Measurements from ENCODE around the gene LMBRD2. TPM values are rescaled to one million over a fixed set of nuclear protein-coding genes. Genes with fewer than 3 reads are reported as not detected.
A peak's percentile ranks its signal among the peaks of the same experiment; 100 is the strongest.

LMBRD2 gene
- total RNA-seq, 2 experiments from 2014 or later = 4.1 to 4.2 TPM

DNA sequence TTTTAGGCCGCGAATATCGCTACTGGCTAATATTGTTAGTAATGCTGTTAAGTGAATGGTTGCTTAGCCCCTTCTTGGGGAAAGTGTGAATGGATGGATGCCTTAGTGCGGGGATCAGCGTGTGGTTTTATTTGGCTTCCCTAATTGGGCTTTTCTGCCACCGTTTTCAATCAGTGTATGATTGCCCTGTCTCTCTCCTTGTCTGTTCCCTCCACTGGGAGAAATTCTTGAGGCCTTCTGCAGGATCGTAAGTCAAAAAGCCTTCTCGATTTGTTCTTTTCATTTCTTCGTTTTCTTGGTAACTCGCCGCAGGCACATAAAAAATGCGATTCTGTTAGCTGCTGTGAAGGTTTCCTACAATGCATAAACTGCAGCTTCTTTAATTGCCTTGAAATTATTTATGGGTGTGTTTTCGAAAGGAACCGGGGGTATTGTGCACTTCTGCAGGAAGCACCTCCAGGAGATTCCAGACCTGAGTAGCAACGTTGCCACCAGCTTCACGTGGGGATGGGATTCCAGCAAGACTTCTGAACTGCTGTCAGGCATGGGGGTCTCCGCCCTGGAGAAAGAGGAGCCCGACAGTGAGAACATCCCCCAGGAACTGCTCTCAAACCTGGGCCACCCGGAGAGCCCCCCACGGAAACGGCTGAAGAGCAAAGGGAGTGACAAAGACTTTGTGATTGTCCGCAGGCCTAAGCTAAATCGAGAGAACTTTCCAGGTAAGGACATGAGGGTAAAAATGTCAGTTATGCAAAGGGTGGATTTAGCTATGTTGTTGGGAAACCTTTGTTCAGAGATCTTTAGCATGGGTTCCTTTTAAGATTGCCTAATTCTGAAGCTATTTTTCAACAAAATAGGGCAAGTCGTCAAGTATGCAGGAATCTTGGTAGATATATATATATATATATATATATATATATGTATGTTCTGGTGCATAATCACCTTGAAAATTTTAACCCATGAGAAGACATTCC is 924 bp upstream of the LMBRD2 start:
- H3K9me3 Mint-ChIP-seq = no peaks in the 10 kb centered on the region
- H3K36me3 Mint-ChIP-seq (ENCODE audit: low read depth) = peaks cover 58% of the 10 kb centered on the region
- CTCF ChIA-PET = interaction anchor here (0.6 to 3.8 kb wide), 5 partner anchors 13 to 1227 kb away, joined by 3 to 23 read pairs (median 4); partner anchors contain the start of genes NADK2 and WDR70
- H3K4me3 Mint-ChIP-seq = peak overlapping the region; percentile 95
- peaks cover 30% of the 10 kb centered on the region for H3K4me1 ChIP-seq (ENCODE audit: insufficient read depth, low read length)
- H3K27ac ChIP-seq (ENCODE audit: low read depth in 1 of 2, low read length in 2 of 2) = peak overlapping the region in 1 of 2 donors; percentile 36
- H3K27me3 Mint-ChIP-seq = no peaks in the 10 kb centered on the region
- peaks cover 14% of the 10 kb centered on the region for H3K36me3 ChIP-seq (ENCODE audit: insufficient read depth, low read length)
- H3K9me3 ChIP-seq (ENCODE audit: control insufficient read depth in 1 of 2, insufficient read depth in 1 of 2, low read length in 2 of 2) = no peaks in the 10 kb centered on the region
- intact Hi-C loops (cut with DNase I, micrococcal nuclease) = loop anchor here (2.0 to 10.0 kb wide), 7 partner anchors 88 to 1318 kb away; partner anchors contain the start of genes BRIX1 (in 1 of the 2), DNAJC21 (in 1 of the 2), NADK2 (in 1 of the 2) and NIPBL (in 1 of the 2)
- TF ChIP-seq, protein P1, sequence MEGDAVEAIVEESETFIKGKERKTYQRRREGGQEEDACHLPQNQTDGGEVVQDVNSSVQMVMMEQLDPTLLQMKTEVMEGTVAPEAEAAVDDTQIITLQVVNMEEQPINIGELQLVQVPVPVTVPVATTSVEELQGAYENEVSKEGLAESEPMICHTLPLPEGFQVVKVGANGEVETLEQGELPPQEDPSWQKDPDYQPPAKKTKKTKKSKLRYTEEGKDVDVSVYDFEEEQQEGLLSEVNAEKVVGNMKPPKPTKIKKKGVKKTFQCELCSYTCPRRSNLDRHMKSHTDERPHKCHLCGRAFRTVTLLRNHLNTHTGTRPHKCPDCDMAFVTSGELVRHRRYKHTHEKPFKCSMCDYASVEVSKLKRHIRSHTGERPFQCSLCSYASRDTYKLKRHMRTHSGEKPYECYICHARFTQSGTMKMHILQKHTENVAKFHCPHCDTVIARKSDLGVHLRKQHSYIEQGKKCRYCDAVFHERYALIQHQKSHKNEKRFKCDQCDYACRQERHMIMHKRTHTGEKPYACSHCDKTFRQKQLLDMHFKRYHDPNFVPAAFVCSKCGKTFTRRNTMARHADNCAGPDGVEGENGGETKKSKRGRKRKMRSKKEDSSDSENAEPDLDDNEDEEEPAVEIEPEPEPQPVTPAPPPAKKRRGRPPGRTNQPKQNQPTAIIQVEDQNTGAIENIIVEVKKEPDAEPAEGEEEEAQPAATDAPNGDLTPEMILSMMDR (IDR thresholded peaks at IDR 0.05) = no peak
- no peak for DNase-seq
- no peak for ATAC-seq (ENCODE audit: poor library complexity)
- no peaks in the 10 kb centered on the region for H3K27me3 ChIP-seq (ENCODE audit: control insufficient read depth in 1 of 2, insufficient read depth in 2 of 2, low read length in 2 of 2)
- H3K27ac Mint-ChIP-seq = peak overlapping the region; percentile 86
- peak overlapping the region; percentile 92 for H3K4me3 ChIP-seq (ENCODE audit: low read length)
- peaks cover 68% of the 10 kb centered on the region for H3K4me1 Mint-ChIP-seq (ENCODE audit: low read depth)
- POLR2A ChIA-PET = interaction anchor here (0.9 to 3.7 kb wide), 9 partner anchors 8 to 1237 kb away, joined by 3 to 49 read pairs (median 4); partner anchors contain the start of genes BRIX1, DNAJC21, NADK2 and NIPBL

DNA sequence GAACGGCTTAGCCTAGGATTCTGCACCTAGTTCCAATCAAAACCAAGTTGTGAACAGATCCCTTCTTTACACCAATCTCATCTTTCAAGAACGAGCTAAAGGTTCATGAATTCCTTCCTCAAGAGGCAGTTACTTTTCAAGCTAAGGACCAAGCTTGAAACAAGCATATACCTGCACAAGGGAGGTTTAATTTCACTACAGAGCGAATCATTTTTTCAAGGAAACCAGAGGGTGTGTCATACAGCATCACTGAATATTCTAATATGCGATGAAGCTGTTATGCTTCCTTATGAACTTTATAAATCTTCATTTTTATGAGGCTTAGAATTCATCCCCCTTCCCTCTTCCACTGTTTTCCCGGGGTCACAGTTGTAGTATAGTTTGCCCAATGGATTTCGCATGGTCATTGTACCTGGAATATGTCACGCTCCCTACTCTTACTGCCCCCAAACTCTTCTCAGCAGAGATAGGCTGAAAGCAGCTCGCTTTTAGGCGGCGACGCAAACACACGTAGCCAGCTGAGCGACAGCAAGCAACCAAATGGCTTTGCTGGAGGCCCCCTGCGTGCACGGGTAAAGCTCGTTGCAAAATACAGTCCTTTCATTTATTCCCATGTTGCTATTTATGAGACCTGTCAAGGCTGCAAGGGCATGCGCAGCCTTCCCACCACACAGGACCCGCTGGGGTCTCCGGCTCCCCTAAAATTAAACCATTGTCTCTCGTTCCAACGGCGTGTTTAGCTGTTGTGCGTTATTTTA is 832 bp downstream of the LMBRD2 start:
- POLR2A ChIA-PET = interaction anchor here (0.6 to 3.7 kb wide), 8 partner anchors 9 to 1221 kb away, joined by 3 to 49 read pairs (median 6); partner anchors contain the start of genes DNAJC21, NADK2 and NIPBL
- Histone ChIP-seq H3K4me1 (ENCODE audit: insufficient read depth, low read length) (peaks cover 27% of the 10 kb centered on the region), H3K4me3 (ENCODE audit: low read length) (peak overlapping the region; percentile 92), H3K9me3 (ENCODE audit: control insufficient read depth in 1 of 2, insufficient read depth in 1 of 2, low read length in 2 of 2) (no peaks in the 10 kb centered on the region), H3K27me3 (ENCODE audit: control insufficient read depth in 1 of 2, insufficient read depth in 2 of 2, low read length in 2 of 2) (no peaks in the 10 kb centered on the region), H3K36me3 (ENCODE audit: insufficient read depth, low read length) (peaks cover 1% of the 10 kb centered on the region), H3K27ac (ENCODE audit: low read depth in 1 of 2, low read length in 2 of 2) (peak overlapping the region; percentile 77 to 82)
- peak overlapping the region; percentile 95 for H3K4me3 Mint-ChIP-seq
- peaks cover 70% of the 10 kb centered on the region for H3K4me1 Mint-ChIP-seq (ENCODE audit: low read depth)
- no peaks in the 10 kb centered on the region for H3K9me3 Mint-ChIP-seq
- ATAC-seq (ENCODE audit: poor library complexity) (peak; percentile 19), DNase-seq (peak in 13 of 14 experiments; percentile 2 to 62 (median 20))
- H3K36me3 Mint-ChIP-seq (ENCODE audit: low read depth) = peaks cover 40% of the 10 kb centered on the region
- H3K27me3 Mint-ChIP-seq = no peaks in the 10 kb centered on the region
- intact Hi-C loops (cut with DNase I, micrococcal nuclease) = loop anchor here (2.0 to 10.0 kb wide), 6 partner anchors 92 to 1316 kb away; partner anchors contain the start of genes DNAJC21 (in 1 of the 2), NIPBL (in 1 of the 2), NUP155 (in 1 of the 2) and TTC23L (in 1 of the 2)
- TF ChIP-seq, protein P1 (IDR thresholded peaks at IDR 0.05) = no peak
- H3K27ac Mint-ChIP-seq = peak overlapping the region; percentile 86
- CTCF ChIA-PET = interaction anchor here (3.8 kb wide), 1 partner anchor 91 kb away, joined by 23 read pairs; the partner anchor contains the start of gene NADK2

DNA sequence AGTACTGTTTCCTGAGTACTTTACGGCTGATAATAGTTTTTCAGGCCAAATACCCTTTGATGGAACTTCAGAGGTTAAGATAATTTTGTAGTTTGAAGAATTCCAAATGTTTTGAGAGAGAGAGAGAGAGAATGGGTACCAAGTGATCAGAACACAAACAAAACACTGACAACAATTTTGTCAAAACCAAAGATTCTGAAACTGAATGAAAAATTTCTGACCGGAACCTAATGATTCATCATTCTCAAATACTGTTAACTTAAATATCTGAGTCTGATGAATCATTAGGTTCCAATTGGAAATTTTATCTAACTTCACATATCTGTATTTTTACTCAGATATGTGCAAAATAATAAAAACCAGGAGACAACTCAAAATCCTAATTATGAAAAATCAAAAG is 4.0 kb downstream of the LMBRD2 start:
- H3K27me3 ChIP-seq (ENCODE audit: control insufficient read depth in 1 of 2, insufficient read depth in 2 of 2, low read length in 2 of 2) = no peaks in the 10 kb centered on the region
- intact Hi-C loops (cut with DNase I, micrococcal nuclease) = no loop called here
- H3K9me3 Mint-ChIP-seq = no peaks in the 10 kb centered on the region
- peaks cover 15% of the 10 kb centered on the region for H3K4me1 ChIP-seq (ENCODE audit: insufficient read depth, low read length)
- H3K27me3 Mint-ChIP-seq = no peaks in the 10 kb centered on the region
- H3K4me3 ChIP-seq (ENCODE audit: low read length) = no peak overlapping the region
- peaks cover 6% of the 10 kb centered on the region for H3K36me3 ChIP-seq (ENCODE audit: insufficient read depth, low read length)
- CTCF ChIA-PET = interaction anchor here (1.3 kb wide), 1 partner anchor 94 kb away, joined by 3 read pairs; the partner anchor contains the start of gene NADK2
- no peaks in the 10 kb centered on the region for H3K9me3 ChIP-seq (ENCODE audit: control insufficient read depth in 1 of 2, insufficient read depth in 1 of 2, low read length in 2 of 2)
- H3K27ac ChIP-seq (ENCODE audit: low read depth in 1 of 2, low read length in 2 of 2) = no peak overlapping the region
- H3K36me3 Mint-ChIP-seq (ENCODE audit: low read depth) = peaks cover 16% of the 10 kb centered on the region
- DNase-seq (no peak), ATAC-seq (ENCODE audit: poor library complexity) (no peak)
- TF ChIP-seq, protein P1 (IDR thresholded peaks at IDR 0.05) = no peak
- H3K4me1 Mint-ChIP-seq (ENCODE audit: low read depth) = peaks cover 51% of the 10 kb centered on the region
- H3K27ac Mint-ChIP-seq = no peak overlapping the region
- peak overlapping the region; percentile 57 for H3K4me3 Mint-ChIP-seq
- POLR2A ChIA-PET = no interaction called here

All from CD4-positive, alpha-beta T cell (primary cell).